SK-N-SH (cell line): ENCODE data around the gene CLEC3B. TPM values are rescaled to one million over a fixed set of nuclear protein-coding genes. Genes with fewer than 3 reads are reported as not detected.

Source experiments
- CTCF ChIA-PET: fragments of 300-600, 350-600 bp; formaldehyde crosslinking; extraction: SDS; loops from one replicate; lab custom pipeline; 2021; lab: Yijun Ruan, JAX
- POLR2A ChIA-PET: fragments of 350-600 bp; sonication (Branson Sonifier 250); formaldehyde crosslinking; extraction: SDS; loops from one replicate; lab custom pipeline; 2020; ENCODE audit warnings: antibody characterized with exemption, inconsistent platforms; lab: Yijun Ruan, JAX
- DNase-seq: peaks from one replicate; pipeline ENCODE4 v3.0.0; 2012
- H2AFZ ChIP-seq: fragments of 200-600 bp; sonication (generic); 2 replicates; pipeline ENCODE4 v1.8.1; 2016; ENCODE audit warnings: antibody characterized with exemption, mild to moderate bottlenecking, low read depth
- H3F3A ChIP-seq: fragments of 200-600 bp; sonication (generic); replicated peaks from 2 replicates; pipeline ENCODE3; 2016; ENCODE audit warnings: antibody characterized with exemption, mild to moderate bottlenecking; ENCODE audit not compliant: insufficient read depth
- H3K27ac ChIP-seq, 2 experiments: fragments of 200-500 bp in 1 of 2; fragments of 200-600 bp in 1 of 2; sonication (Bioruptor generic) in 1 of 2; sonication (generic), shearing (Covaris generic) in 1 of 2; 2 replicates each; pipeline versions ENCODE4 v1.5.1 to v1.6.1; 2014 to 2016; ENCODE audit warnings: low read depth in 2 of 2, inconsistent platforms in 1 of 2, low read length in 1 of 2, mild to moderate bottlenecking in 1 of 2, mixed read lengths in 1 of 2
- H3K27me3 ChIP-seq: fragments of 200-600 bp; sonication (generic), shearing (Covaris generic); 2 replicates; pipeline ENCODE4 v1.6.1; 2016; ENCODE audit warnings: mixed run types; ENCODE audit not compliant: insufficient read depth
- H3K36me3 ChIP-seq, 2 experiments: fragments of 200-500 bp in 1 of 2; fragments of 200-600 bp in 1 of 2; sonication (Bioruptor generic) in 1 of 2; sonication (generic) in 1 of 2; replicated peaks in 1 of 2; 2 replicates each; pipeline versions ENCODE3 to v1.5.1; 2014 to 2016; ENCODE audit warnings: low read length in 1 of 2, mild to moderate bottlenecking in 1 of 2; ENCODE audit not compliant: insufficient read depth in 2 of 2, control insufficient read depth in 1 of 2
- H3K4me1 ChIP-seq, 2 experiments: fragments of 200-500 bp in 1 of 2; fragments of 200-600 bp in 1 of 2; sonication (Bioruptor generic) in 1 of 2; sonication (generic), shearing (Covaris generic) in 1 of 2; 2 replicates each; pipeline versions ENCODE4 v1.5.1 to v1.6.1; 2014 to 2016; ENCODE audit warnings: low read depth in 1 of 2, low read length in 1 of 2, mixed run types in 1 of 2; ENCODE audit not compliant: insufficient read depth in 2 of 2, control insufficient read depth in 1 of 2
- H3K4me2 ChIP-seq: fragments of 200-600 bp; sonication (generic), shearing (Covaris generic); 2 replicates; pipeline ENCODE4 v1.6.1; 2017; ENCODE audit warnings: mixed run types
- H3K4me3 ChIP-seq, 2 experiments: fragments of 200-500 bp in 1 of 2; fragments of 200-600 bp in 1 of 2; sonication (Bioruptor generic) in 1 of 2; sonication (generic), shearing (Covaris generic) in 1 of 2; 2 replicates each; pipeline versions ENCODE4 v1.5.1 to v1.8.1; 2014 to 2016; ENCODE audit warnings: low read depth in 2 of 2, inconsistent platforms in 1 of 2, low read length in 1 of 2, mild to moderate bottlenecking in 1 of 2, mixed read lengths in 1 of 2, moderate library complexity in 1 of 2
- H3K79me2 ChIP-seq: fragments of 200-600 bp; sonication (generic); 2 replicates; pipeline ENCODE4 v1.8.1; 2017; ENCODE audit warnings: mild to moderate bottlenecking; ENCODE audit not compliant: insufficient read depth
- H3K9ac ChIP-seq: fragments of 200-600 bp; sonication (generic); 2 replicates; pipeline ENCODE4 v1.6.1; 2017; ENCODE audit warnings: mixed run types
- H3K9me2 ChIP-seq: fragments of 200-600 bp; sonication (generic); 2 replicates; pipeline ENCODE4 v1.6.1; 2017; ENCODE audit warnings: mixed run types
- H3K9me3 ChIP-seq: fragments of 200-600 bp; sonication (generic); 2 replicates; pipeline ENCODE4 v1.6.1; 2017; ENCODE audit warnings: mixed run types, mild to moderate bottlenecking, moderate library complexity
- H4K20me1 ChIP-seq: fragments of 200-600 bp; sonication (generic); 2 replicates; pipeline ENCODE4 v1.6.1; 2017; ENCODE audit warnings: mild to moderate bottlenecking, mixed run types; ENCODE audit not compliant: insufficient read depth
- CHD2 ChIP-seq: fragments of 150-350 bp; IDR thresholded peaks from 2 replicates; pipeline ENCODE4 v1.6.1; 2018; ENCODE audit warnings: low read length; ENCODE audit not compliant: partially characterized antibody
- EP300 ChIP-seq, 2 experiments: IDR thresholded peaks; 2 replicates each; pipeline versions ENCODE4 v1.4.0 to v1.6.1; 2012; ENCODE audit warnings: borderline replicate concordance in 1 of 2, low read depth in 1 of 2, low read length in 1 of 2
- GABPA ChIP-seq: IDR thresholded peaks from 2 replicates; pipeline ENCODE4 v1.4.0; 2012; ENCODE audit warnings: low read depth, mild to moderate bottlenecking
- MEF2A ChIP-seq: IDR thresholded peaks from 2 replicates; pipeline ENCODE4 v1.4.0; 2012; ENCODE audit warnings: low read depth, borderline replicate concordance
- PBX3 ChIP-seq: IDR thresholded peaks from 2 replicates; pipeline ENCODE4; 2012
- REST ChIP-seq: IDR thresholded peaks from 2 replicates; pipeline ENCODE4 v1.6.1; 2012; ENCODE audit warnings: mild to moderate bottlenecking, low read depth, low read length, moderate library complexity
- TAF1 ChIP-seq: IDR thresholded peaks from 2 replicates; pipeline ENCODE4 v1.6.1; 2012; ENCODE audit warnings: low read depth, mild to moderate bottlenecking, low read length, moderate library complexity, borderline replicate concordance
- WGBS: methylation state at CpG from one replicate; pipeline ENCODE4 v1.1.6; 2017; ENCODE audit warnings: low lambda C conversion rate; 5-methylcytosine and 5-hydroxymethylcytosine counted together
- polyA plus RNA-seq, 3 experiments: library from polyadenylated mRNA; depleted of rRNA; stranded (reverse); fragments of >200 nt; gene quantifications; 2 replicates each; pipeline ENCODE4 v1.2.3, GENCODE V29; 2012

Gene CLEC3B
- polyA plus RNA-seq, 1 of the 3 experiments (the other 2 are of a cell fraction): 0.46 TPM

GRCh38 chr3:45080824-45081223 lies 54.7 kb downstream of the CLEC3B start:
- CTCF ChIA-PET: interaction anchor here (1.2 kb wide), 1 partner anchor 41 kb away, joined by 3 read pairs; no protein-coding TSS in a partner anchor
- POLR2A ChIA-PET: no interaction called here
- H3K27me3 ChIP-seq: no peaks in the 10 kb centered on the region
- no peak overlapping the region for H3K4me2 ChIP-seq
- H3K27ac ChIP-seq: no peak overlapping the region
- no peak overlapping the region for H2AFZ ChIP-seq
- TF ChIP-seq REST (no peak), MEF2A (no peak), TAF1 (no peak)
- H3K4me1 ChIP-seq: peaks cover 0 to 20% of the 10 kb centered on the region in 2 experiments; a peak in 2 of 4 replicates
- H3K9me2 ChIP-seq: no peaks in the 10 kb centered on the region
- no peaks in the 10 kb centered on the region for H3K36me3 ChIP-seq
- H3F3A ChIP-seq: peaks cover 10% of the 10 kb centered on the region
- no peaks in the 10 kb centered on the region for H4K20me1 ChIP-seq
- H3K79me2 ChIP-seq: no peaks in the 10 kb centered on the region
- no peak overlapping the region for H3K9ac ChIP-seq
- H3K4me3 ChIP-seq: no peak overlapping the region
- 100% methylated on average over 1 of the region's 1 CpG for WGBS
- no peak for DNase-seq
- no peaks in the 10 kb centered on the region for H3K9me3 ChIP-seq

GRCh38 chr3:45081506-45082141 lies 55.5 kb downstream of the CLEC3B start:
- no peaks in the 10 kb centered on the region for H3K9me2 ChIP-seq
- TF ChIP-seq CHD2: no peak
- TF ChIP-seq GABPA: no peak
- no peak for TF ChIP-seq EP300 (IDR thresholded peaks at IDR 0.05; ENCODE audit: borderline replicate concordance in 1 of 2, low read depth in 1 of 2, low read length in 1 of 2)
- TF ChIP-seq PBX3: no peak
- H3K9me3 ChIP-seq: no peaks in the 10 kb centered on the region
- ChIA-PET CTCF (no interaction called here), POLR2A (no interaction called here)
- no peak overlapping the region for H3K27ac ChIP-seq
- H3F3A ChIP-seq: peaks cover 12% of the 10 kb centered on the region
- no peak for DNase-seq
- no peak overlapping the region for H2AFZ ChIP-seq
- WGBS: 33% methylated on average over 1 of the region's 2 CpGs
- H3K79me2 ChIP-seq: no peaks in the 10 kb centered on the region
- H3K4me3 ChIP-seq: no peak overlapping the region
- H3K4me2 ChIP-seq: no peak overlapping the region
- no peaks in the 10 kb centered on the region for H3K36me3 ChIP-seq
- no peak overlapping the region for H3K9ac ChIP-seq
- H3K4me1 ChIP-seq: peaks cover 0 to 21% of the 10 kb centered on the region in 2 experiments; a peak in 2 of 4 replicates
- no peaks in the 10 kb centered on the region for H3K27me3 ChIP-seq
- no peaks in the 10 kb centered on the region for H4K20me1 ChIP-seq
